GM10266 (cell line): ENCODE measurements around the gene NMT2.
A peak's percentile ranks its signal among the peaks of the same experiment; 100 is the strongest.

ENCODE experiments used
- DNase-seq: peaks from one replicate; pipeline ENCODE4 v3.0.0; 2012; ENCODE audit errors: extremely low spot score
- CTCF ChIP-seq: IDR thresholded peaks from 2 replicates; pipeline ENCODE4 v1.5.1; 2012; ENCODE audit warnings: mild to moderate bottlenecking, low read depth; ENCODE audit not compliant: control insufficient read depth, insufficient read depth; ENCODE audit errors: missing control alignments

Gene NMT2

GRCh38 chr10:15141136-15142054 lies 27.1 kb downstream of the NMT2 start:
- peak; percentile 63 for DNase-seq
- TF ChIP-seq CTCF: no peak

GRCh38 chr10:15140698-15141097 lies 27.8 kb downstream of the NMT2 start:
- TF ChIP-seq CTCF: no peak
- no peak for DNase-seq

- no peak for TF ChIP-seq CTCF
- DNase-seq: no peak
Observed at GRCh38 chr10:15137636-15138035, 30.9 kb downstream of the NMT2 start.

- TF ChIP-seq CTCF: no peak
- no peak for DNase-seq
Observed at GRCh38 chr10:15137036-15137359, 31.5 kb downstream of the NMT2 start.

GRCh38 chr10:15136129-15137035 lies 32.1 kb downstream of the NMT2 start:
- no peak for TF ChIP-seq CTCF

GRCh38 chr10:15131330-15131729 lies 37.2 kb downstream of the NMT2 start:
- DNase-seq: no peak
- no peak for TF ChIP-seq CTCF

More at GRCh38 chr10:15136129-15137035, 32.1 kb downstream of the NMT2 start:
- no peak for DNase-seq
